Right forelimb (tissue), 1 donor: ENCODE results near the gene BDKRB1.
"Not testable (repeated sequence)": the region's sequence is repeated elsewhere in the genome, so short reads cannot be mapped to it uniquely, and the experiment has no call there.

ENCODE experiments used
- DNase-seq: peaks from one replicate; pipeline ENCODE4 v3.0.0-alpha.2; 2018

The BDKRB1 gene

DNA sequence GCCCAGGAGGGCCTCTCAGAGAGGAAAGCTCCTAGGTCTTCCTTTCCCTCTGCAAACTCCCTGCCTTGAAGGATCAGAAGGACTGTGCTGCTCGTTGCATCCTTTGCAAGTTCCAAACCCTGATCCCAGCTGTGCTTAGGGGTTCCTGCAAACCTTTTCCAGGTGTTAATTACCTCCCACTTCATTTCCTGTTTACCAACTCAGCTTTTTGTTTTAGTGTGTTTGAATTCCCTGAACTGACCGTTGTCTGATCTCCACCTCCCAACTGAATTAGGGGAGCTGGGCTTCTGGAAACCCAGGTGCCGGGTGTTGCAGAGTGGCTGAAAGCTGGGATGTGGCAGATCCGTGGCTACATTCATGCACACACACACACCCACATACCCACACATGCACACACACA lies 20.6 kb upstream of the BDKRB1 start:
- no peak for DNase-seq

DNA sequence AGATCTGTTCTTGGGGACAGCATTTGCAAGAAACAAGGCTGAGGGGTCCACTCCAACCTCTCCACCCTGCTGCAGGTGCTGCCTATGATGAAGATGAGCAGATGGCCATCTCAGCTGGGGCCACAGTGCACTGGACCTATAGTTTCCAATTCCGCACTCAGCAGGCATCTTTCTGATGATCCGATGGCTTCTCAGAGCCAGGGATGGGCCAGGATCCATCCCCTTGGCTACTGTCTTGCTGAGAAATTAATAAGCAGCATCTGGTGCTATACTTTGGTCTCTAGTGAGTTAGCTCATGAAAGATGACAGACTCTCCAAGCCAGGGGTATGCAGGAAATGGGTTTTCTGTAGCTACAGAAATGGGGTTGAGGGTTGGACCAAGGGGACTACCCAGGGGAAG lies 18.4 kb upstream of the BDKRB1 start:
- DNase-seq = no peak

DNA sequence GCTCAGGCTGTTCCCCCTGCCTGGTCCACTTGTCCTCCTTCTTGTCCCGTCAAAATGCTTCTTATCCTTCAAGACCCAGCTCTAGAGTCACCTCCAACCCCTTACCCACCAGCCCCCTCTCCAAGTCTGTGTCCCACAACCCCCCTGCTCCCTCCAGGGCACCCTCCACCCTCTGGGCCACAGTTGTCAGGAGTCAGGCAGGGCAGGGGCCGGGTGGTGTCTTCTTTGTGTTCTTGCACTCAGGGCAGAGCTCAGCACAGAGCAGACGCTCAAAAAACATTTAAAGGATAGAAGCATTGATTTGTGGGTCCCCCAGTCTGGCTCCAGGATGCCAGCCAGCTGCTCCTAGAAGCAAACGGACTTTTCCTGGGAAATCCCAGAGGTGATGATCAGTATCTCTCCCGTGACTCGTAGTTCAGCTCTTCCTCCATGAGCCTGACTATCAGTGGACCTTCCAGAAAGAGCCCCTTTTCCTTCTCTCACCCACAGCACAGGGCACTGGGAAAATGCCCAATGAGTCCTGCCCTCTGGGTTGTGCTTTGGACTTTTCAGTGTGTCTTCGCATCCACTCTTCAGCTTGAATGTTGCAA lies 17.2 kb upstream of the BDKRB1 start:
- no peak for DNase-seq

DNA sequence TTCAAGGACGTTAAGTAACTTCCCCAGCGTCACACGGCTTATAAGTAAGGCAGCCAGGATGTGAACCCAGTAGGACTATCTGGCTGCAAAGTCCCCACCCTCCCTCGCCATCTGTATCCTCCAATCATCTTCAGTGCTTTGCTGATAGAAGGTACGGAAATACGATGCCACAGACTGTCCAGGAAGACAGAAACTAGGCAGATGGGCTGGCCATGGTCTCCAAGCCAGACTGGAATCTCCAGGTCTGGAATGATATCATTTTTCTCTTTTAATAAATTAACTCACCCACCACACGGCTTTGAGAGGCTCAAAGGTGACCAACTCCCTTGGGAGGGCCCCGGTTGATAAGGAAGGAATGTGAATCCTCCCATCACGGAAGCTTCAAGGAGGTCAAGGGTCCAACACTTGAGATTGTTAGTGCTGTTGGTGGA lies 16.3 kb upstream of the BDKRB1 start:
- no peak for DNase-seq

DNA sequence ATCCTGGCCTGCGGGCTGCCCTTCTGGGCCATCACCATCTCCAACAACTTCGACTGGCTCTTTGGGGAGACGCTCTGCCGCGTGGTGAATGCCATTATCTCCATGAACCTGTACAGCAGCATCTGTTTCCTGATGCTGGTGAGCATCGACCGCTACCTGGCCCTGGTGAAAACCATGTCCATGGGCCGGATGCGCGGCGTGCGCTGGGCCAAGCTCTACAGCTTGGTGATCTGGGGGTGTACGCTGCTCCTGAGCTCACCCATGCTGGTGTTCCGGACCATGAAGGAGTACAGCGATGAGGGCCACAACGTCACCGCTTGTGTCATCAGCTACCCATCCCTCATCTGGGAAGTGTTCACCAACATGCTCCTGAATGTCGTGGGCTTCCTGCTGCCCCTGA lies 15.4 kb upstream of the BDKRB1 start:
- DNase-seq = no peak

DNA sequence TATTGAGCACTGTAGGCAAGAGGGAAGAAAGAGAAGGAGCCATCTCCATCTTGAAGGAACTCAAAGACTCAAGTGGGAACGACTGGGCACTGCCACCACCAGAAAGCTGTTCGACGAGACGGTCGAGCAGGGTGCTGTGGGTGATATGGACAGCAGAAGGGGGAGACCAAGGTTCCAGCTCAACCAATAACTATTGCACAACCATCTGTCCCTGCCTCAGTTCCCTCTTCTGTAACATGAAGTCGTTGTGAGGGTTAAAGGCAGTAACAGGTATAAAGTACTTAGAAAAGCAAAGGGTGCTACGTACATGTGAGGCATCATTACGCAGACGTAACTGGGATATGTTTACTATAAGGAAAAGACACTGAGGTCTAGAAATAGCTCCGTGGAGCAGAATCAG lies 13.9 kb upstream of the BDKRB1 start:
- DNase-seq = no peak

DNA sequence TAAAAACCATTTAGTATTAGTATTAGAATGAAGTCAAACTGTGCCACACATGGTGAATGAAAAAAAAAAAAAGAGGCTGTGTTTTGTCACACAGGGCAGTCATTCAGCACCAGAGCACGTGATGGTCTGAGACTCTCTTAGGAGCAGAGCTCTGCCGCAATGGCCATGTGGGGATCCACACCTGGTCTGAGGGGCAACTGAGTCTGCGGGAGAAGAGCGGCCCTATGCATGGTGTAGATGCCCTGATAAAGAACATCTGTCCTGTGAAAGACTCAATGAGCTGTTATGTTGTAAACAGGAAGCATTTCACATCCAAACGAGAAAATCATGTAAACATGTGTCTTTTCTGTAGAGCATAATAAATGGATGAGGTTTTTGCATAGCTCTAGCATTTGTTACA lies 12.2 kb upstream of the BDKRB1 start:
- no peak for DNase-seq

DNA sequence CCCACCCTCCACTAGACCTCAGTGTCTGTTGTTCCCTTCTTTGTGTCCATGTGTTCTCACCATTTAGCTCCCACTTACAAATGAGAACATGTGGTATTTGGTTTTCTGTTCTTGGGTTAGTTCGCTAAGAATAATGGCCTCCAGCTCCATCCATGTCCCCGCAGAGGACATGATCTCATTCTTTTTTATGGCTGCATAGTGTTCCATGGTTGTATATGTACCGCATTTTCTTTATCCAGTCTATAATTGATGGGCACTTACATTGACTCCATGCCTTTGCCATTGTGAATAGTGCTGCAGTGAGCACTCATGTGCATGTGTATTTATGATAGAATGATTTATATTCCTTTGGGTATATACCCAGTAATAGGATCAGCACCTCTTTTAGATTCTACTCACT lies 10.9 kb upstream of the BDKRB1 start:
- not testable (repeated sequence) for DNase-seq

DNA sequence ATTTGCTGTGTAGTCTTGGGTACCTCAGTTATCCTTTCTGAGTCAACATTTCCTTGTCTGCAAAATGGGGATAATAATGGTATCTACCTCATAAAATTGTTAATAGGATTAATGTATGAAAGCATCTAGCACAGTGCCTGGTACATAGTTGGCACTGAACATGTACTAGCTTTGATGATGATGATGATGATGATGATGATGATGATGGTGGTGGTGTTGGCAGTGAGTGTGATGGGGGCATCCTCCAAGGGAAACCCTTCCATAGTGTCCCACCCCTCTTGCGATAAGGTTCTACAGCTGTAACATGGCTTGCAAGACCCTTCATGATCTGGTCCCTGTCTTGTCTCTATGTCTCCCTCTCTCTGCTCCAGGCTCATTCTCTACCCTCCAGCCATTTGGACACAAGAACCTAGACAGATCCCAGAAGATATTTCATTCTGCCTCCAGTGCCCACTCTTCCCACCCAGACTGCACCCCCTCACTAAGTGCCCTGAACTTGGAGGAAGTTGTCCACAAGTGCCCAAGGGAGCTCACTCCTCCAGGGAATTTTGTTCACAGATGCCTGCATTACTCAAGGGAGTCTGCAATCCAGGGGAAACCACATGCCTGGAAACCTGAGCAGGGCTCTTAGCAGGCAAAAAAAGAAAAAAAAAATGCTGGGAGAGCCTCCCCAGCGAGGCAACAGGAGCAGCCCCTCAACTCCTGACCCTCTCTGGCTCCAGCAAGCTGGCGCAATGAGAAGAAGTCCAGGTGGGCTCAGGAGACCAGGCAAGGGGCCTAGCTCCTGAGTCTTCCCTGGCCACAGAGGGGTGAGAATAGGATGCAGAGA lies 10.1 kb upstream of the BDKRB1 start:
- no peak for DNase-seq

DNA sequence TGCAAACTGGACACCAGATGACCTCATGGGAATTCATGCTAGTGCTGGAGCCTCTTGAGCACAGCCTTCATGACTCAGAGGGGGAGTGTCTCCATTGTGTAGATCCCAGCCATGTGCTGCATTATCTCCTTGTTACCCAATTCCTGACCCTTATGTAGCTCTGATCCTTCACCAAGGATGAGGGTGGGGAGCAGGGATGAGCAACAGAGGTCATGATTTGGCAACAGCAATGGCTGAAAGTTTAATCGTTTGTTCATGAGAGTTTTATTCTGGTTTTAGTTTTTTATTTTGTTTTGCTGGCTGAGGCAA lies 9.5 kb upstream of the BDKRB1 start:
- no peak for DNase-seq

DNA sequence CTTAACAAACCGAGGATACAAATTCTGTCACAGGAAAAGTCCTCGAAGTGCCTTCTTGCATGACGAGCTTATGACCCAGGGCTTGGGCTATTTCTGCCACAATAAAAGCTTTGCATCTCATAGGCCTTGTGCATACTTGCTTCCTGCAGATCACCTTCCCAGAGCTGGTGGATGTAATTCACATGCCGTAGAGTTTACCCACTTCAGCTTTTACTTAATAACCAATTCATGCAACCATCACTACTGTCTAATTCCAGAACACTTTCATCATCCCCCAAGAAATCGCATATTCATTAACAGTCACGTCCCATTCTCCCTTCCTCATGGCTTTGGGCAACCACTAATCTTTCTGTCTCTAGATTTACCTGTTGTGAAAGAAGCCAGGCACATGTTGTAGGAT lies 9.0 kb upstream of the BDKRB1 start:
- peak; percentile 26 for DNase-seq

DNA sequence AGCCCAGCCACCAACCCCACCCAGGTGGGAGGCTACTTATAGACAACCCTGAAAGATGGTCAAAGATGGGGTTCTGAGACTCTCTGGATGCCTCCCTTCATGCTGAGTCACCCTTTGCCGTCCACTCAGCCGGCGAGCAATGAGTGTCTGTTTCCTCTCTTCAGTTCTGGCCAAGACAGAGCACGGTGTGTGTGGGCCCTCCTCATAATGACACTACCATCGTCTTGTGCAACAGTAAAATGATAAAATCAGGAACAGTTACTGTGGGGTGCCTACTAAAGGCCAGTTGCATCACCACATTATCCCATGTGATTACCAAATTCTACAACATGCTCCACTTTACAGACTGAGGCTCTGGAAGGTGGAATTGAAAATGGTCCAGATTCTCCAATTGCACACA lies 7.0 kb upstream of the BDKRB1 start:
- DNase-seq = no peak

DNA sequence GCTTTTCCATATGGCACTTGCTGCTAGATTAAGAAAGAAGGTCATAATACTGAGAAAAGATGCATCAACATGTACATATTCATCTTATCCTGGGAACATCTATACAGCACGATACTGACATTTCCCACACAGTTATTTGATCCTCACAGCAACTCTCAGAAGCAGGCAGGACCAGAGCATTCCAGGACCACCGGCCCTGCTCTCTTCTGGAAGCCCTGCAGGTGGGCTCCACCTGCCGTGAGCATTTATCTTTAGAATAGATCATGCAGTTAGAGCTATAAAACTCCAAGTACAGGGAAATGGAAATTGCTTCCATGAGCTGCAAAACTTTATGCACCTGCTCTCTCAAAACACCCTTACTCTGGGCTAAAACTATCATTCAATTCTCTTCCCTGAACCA lies 5.5 kb upstream of the BDKRB1 start:
- DNase-seq = no peak

DNA sequence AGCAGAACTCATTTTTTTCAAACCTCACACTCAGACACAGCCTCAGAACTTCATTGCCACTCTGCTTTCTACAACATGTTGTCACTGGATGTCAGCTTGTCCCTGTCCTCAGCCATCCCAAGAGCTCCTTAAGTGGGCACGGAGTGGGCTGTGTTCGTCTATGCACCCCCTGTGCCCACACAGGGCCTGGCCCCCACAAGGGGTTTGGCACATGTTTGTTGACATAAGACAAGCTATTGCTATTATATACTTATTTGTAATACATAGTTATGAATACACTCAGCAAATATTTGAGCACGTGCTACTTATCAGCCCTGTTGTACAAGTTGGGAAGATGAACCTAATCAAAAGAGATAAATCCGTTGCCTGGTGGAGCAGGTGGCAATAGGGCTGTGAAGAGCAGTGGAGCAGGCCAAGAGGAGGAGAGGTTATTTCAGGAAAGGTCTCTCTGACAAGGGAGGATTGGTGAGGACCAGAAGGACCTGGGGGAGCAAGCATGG lies 4.3 kb upstream of the BDKRB1 start:
- DNase-seq = no peak

DNA sequence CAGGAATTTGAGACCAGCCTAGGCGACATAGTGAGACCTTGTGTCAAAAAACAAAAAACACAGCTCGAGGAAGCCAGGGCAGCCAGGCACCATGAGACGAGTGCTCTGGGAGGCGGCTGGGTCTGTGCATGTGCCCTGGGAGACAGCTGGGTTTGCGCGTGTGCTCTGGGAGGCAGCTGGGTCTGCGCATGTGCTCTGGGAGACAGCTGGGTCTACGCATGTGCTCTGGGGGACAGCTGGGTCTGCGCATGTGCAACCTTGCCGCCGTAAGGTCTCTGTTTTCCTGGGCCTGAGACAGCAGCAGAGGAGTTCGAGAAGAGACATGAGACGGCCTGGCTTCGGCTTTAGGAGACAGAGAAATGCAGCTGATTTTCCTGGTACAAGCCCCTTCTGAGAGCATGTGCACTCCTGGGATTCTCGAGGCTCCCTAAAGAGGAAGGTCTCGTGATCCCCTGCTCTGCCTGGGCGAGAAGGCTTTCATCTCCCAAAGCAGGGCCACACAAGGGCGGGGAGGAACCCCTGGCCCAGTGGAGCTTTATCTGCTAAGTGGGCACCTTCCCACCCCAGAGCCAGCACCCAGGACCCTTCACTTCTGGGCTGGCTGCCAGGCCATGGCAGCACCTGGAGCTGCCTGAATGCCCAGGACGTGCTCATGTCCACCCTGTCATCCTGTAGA lies 3.5 kb upstream of the BDKRB1 start:
- no peak for DNase-seq

DNA sequence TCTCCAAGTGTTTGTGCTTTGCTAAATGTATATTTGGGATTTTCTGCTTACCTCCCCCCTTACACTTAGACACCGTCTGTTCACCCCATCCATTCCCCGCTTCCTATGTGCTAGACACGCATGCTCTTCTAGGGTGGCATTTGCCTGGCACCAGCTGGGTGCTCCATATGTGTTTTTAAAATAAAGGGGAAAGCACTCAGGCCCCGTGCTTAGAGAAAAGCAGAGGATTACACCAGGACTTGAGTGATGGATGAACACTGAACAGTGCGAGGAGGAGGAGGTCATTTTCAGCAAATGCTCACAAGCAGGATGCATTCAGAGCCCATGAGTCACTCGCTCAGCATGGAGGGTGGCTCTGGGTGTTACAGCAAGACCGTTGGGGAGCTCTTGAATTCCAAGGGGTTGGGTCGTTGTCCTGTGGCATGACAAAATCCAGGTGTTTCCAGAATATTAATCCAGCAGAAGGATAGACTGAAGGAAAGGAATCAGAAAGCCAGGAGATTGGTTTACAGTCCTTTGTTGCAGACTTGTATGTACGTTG lies 2.9 kb upstream of the BDKRB1 start:
- no peak for DNase-seq

DNA sequence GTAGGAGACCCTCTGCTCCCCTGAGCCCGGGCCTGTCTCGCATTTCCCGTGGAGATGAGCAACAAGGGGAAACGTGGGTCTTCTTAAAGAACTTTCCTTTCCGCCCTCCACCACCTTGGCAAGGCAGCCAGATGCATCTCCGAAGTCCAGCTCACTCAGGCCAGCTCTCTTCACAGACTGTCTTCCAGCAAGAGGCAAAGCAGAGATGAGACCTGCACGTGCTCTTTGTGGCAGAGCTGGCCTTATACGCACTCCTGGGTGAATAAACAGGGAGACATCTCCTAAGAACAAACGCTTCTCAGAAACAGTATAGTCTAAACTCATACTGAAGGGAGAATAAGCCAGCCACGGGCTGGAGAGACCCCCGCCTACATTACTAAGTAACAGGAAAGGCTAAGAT lies 1.3 kb upstream of the BDKRB1 start:
- no peak for DNase-seq

DNA sequence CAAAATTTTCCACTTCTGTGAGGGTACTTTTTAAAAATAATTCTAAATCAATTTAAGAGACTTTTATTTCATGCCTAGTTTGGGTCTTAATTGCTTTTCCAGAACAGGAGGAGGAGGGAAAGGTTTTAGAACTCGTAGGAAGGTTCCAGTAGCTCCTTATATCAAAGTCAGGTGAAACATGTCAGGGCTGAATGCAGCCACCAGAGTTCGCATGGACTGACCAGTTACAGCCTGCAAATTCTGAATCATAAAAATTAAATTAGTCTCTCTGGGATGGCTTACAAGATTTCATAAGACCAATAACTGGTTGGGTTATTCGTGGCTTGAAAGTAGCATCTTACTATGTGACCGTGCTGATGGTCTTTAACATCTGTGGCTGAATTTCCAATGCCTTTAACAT lies 397 bp downstream of the BDKRB1 start:
- no peak for DNase-seq

DNA sequence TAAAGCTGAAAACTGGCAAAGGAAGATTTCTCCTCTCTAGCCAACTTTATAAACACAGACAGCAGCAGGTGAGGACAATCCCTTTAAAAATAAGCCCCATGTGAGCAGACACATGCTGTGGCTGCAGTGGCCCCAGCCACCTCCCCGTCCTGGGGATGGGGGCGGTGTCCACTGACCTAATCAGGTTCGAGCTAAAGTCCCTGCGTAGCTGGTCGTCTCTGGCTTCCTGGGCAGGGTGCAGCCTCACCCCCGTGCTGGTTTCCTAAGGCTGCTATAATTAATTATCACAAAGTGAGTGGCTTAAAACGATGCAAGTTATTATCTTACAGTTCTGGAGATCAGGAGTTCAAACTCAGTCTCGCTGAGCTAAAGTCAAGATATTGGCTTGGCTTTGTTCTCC lies 1.0 kb downstream of the BDKRB1 start:
- no peak for DNase-seq

DNA sequence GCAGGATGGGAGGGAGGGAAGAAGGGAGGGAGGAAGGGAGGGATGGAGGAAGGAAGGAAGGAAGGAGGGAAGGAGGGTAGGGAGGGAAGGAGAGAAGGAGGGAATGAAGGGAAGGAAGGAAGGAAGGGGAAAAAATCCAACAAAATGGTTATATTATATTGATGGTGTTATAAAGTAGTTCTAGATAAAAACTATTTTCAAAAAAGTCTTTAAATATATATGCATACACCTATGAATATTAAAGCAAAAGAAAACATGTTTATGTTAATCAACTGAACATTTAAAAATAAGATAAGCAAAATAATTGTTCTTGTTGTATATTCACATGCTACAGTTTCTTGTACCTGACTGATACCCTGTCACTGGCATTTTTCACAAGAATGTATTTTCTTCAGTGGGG lies 1.9 kb downstream of the BDKRB1 start:
- DNase-seq = no peak

DNA sequence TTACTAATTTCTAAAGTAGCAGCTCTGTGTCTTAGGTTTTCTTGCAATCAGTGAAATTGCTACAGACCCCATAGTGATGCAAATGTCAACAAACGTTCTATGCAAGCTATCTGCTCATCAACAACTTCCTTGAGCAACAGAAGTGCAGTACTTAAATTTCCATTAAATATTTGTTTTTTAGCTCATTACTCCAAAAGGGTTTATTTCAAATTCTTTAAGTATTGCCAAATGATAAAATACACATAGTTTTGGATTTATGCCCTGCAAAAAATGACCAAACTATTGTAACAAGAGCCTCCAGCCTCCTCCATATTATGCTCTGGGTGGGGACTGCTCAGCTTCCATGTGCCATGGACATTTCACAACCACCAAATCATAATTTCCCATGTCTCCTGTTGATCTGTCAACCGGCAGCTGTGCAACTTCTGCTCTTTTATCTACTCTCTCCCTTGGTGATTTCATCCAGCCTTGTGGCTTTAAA lies 4.4 kb downstream of the BDKRB1 start:
- no peak for DNase-seq

DNA sequence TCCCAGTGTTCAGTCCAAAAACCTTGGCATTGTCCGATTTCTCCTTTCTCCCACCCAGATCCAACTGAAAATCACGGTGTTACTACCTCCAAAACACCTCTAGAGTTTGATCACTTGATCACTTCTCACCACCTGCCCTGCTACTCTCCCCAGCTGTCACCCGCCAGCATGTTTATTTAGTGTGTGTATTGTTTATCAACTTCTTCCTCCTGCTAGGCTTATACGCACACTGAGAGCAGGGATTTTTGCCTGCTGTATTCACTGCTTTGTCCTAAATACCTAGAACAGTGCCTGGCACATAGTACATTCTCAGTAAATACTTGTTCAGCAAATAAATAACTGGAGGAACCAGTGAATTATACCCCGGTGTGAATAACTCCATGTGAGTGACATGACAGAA lies 5.0 kb downstream of the BDKRB1 start:
- DNase-seq = no peak

DNA sequence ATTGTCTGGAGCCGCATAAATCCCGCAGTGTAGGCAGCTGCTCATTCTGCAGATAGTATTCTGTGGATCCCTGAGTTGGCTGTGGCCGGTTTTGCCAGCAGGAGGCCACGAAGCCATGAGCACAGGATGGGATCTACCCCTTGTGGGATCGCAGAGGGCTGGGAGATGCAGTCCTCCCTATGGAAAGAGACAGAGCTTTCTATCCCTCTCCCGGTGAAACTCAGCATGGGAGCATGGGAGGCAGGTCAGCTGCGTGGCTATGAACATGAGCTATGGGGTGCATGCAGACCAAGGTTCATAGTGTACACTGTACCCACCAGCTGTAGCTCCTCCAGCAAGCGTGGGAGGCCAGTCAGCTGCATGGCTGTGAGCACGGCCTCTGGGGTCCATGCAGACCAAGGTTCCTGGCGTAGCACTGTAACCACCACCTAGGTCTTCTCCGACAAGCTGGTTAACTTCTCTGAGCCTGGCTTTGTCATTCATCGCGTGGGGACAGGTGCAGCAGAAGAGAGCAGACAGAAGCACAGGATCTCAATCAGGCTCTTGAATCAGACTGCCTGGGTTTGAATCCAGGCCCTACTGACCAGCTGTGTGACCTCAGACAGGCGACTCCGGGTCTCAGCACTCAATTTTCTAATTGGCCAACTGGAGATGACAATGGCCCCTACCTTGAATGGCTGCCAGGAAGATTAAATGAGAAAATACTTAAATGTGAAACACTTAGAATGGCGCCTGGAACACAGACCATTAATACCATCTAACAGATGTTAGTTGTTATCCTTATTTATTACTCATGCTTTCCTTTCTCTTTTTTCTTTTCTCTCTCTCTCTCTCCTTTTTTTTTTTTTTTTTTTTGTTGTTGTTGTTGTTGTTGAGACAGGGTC lies 6.0 kb downstream of the BDKRB1 start:
- DNase-seq = no peak
